HEK293 (cell line): ENCODE results near the gene CCDC201.

Experiments used
- EGR2 ChIP-seq: fragments of 450-650 bp; formaldehyde crosslinking; IDR thresholded peaks from 2 replicates; pipeline ENCODE4 v1.5.1; 2016; ENCODE audit warnings: low read depth, missing biosample characterization, missing genetic modification characterization
- SP2 ChIP-seq: fragments of 450-650 bp; formaldehyde crosslinking; IDR thresholded peaks from 2 replicates; pipeline ENCODE4 v1.5.1; 2016; ENCODE audit warnings: missing biosample characterization, missing genetic modification characterization
- ZNF221 ChIP-seq: fragments of 450-650 bp; formaldehyde crosslinking; IDR thresholded peaks from 2 replicates; pipeline ENCODE4 v1.5.1; 2017; ENCODE audit warnings: missing biosample characterization, missing genetic modification characterization, borderline replicate concordance
- ZNF558 ChIP-seq: fragments of 450-650 bp; formaldehyde crosslinking; IDR thresholded peaks from 2 replicates; pipeline ENCODE4 v1.5.1; 2016; ENCODE audit warnings: missing biosample characterization, missing genetic modification characterization

DNA sequence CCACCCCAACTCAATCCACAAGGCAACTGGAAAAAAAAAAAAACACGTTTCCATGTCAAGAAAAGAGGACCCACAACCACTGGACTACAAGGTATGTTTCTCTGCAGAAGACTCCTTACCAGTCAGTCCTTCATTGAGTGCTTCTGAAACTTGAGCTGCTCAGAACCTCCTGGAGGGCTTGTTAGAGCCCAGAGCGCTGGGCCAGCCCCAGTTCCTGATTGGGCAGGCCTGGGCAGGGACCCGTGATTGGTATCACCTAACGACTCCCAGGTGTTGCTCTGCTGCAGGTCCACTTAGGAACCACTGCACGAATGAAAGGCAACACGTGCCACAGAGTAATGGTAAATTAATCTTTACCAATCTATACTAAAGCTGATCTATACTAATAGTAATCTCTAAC, 473 bp upstream of the CCDC201 start:
- TF ChIP-seq EGR2 (no peak), ZNF558 (no peak), SP2 (tag by site-specific recombination) (no peak), ZNF221 (no peak)
